Spleen (tissue), 11 donors: Measurements from ENCODE around the gene RNF17. TPM values are rescaled to one million over a fixed set of nuclear protein-coding genes. Genes with fewer than 3 reads are reported as not detected.
"Not testable (repeated sequence)": the region's sequence is repeated elsewhere in the genome, so short reads cannot be mapped to it uniquely, and the experiment has no call there.

Experiments
- DNase-seq: peaks from one replicate; pipeline ENCODE4 v3.0.0-alpha.2; 2020
- H3K27ac ChIP-seq, 8 donors: fragments of 200-600 bp; sonication (generic) in 7 of 8; 1 replicate in 4 of 8; 2 replicates in 4 of 8; pipeline versions ENCODE4 v1.5.0 to v1.8.0; 2016 to 2021; ENCODE audit warnings: inconsistent platforms in 4 of 8, mild to moderate bottlenecking in 4 of 8, moderate library complexity in 1 of 8
- H3K27me3 ChIP-seq, 7 donors: fragments of 200-600 bp; sonication (generic) in 6 of 7; replicated peaks in 1 of 7; 1 replicate in 4 of 7; 2 replicates in 3 of 7; pipeline versions ENCODE4 v1.5.0 to v1.8.0; 2016 to 2021; ENCODE audit warnings: inconsistent platforms in 3 of 7, mild to moderate bottlenecking in 1 of 7
- H3K36me3 ChIP-seq, 6 donors: fragments of 200-600 bp; sonication (generic) in 5 of 6; 1 replicate in 4 of 6; 2 replicates in 2 of 6; pipeline versions ENCODE4 v1.5.0 to v1.8.0; 2016 to 2021; ENCODE audit warnings: inconsistent platforms in 2 of 6
- H3K4me1 ChIP-seq, 6 donors: fragments of 200-600 bp; sonication (generic) in 5 of 6; 1 replicate in 3 of 6; 2 replicates in 3 of 6; pipeline versions ENCODE4 v1.5.0 to v1.8.0; 2016 to 2021; ENCODE audit warnings: inconsistent platforms in 3 of 6
- H3K4me3 ChIP-seq, 8 donors: fragments of 200-600 bp; sonication (generic) in 7 of 8; 1 replicate in 4 of 8; 2 replicates in 4 of 8; pipeline versions ENCODE4 v1.5.0 to v1.8.0; 2016 to 2021; ENCODE audit warnings: inconsistent platforms in 4 of 8, mild to moderate bottlenecking in 4 of 8, moderate library complexity in 2 of 8
- H3K9me3 ChIP-seq, 8 donors: fragments of 200-600 bp; sonication (generic) in 7 of 8; 1 replicate in 4 of 8; 2 replicates in 4 of 8; pipeline versions ENCODE4 v1.5.0 to v1.8.0; 2016 to 2021; ENCODE audit warnings: inconsistent platforms in 4 of 8
- POLR2A ChIP-seq, 3 donors: fragments of 450-650 bp; IDR thresholded peaks; one replicate each; pipeline ENCODE4 v1.5.1; 2017; ENCODE audit warnings: antibody characterized with exemption in 3 of 3, mild to moderate bottlenecking in 1 of 3
- POLR2AphosphoS5 ChIP-seq, 3 donors: sonication (generic); formaldehyde crosslinking; IDR thresholded peaks; one replicate each; pipeline ENCODE4 v1.5.1; 2017; ENCODE audit warnings: antibody characterized with exemption in 3 of 3
- WGBS, 5 donors: extraction: QIAGEN DNeasy Blood & Tissue Kit in 3 of 5; methylation state at CpG; one replicate each; pipeline versions ENCODE4 v1.1.5 to v1.1.7; 2013 to 2018; 5-methylcytosine and 5-hydroxymethylcytosine counted together
- intact Hi-C: fragments of 100-400 bp; cut with DNase I; formaldehyde crosslinking; loops from one replicate; pipeline ENCODE4 v1.15.0; 2023; ENCODE audit warnings: low total_unique reads
- polyA plus RNA-seq, 3 donors: library from polyadenylated mRNA; stranded (reverse); fragments of 200-250 nt; gene quantifications; one replicate each; pipeline ENCODE4 v1.2.1, GENCODE V29; 2013
- total RNA-seq, 7 donors: library from RNA; depleted of rRNA in 3 of 7; stranded (reverse); fragments of >200 nt in 3 of 7; fragmentation: NEBNext Ultra II Directional in 4 of 7; extraction: Animal tissue kit (Norgen Biotek cat#: 25700) in 4 of 7; gene quantifications; one replicate each; pipeline versions ENCODE4 v1.1.0 to v1.2.1, GENCODE V29; 2016 to 2021
- TF ChIP-seq, protein P1 (sequence below), 11 experiments: fragments of 200-600 bp in 7 of 11; fragments of 450-650 bp in 4 of 11; sonication (generic) in 4 of 11; IDR thresholded peaks in 8 of 11; conservative IDR thresholded peaks in 3 of 11; 1 replicate in 7 of 11; 2 replicates in 4 of 11; pipeline versions ENCODE4 v1.4.0 to v1.8.0; 2016 to 2021; ENCODE audit warnings: antibody characterized with exemption in 11 of 11, inconsistent platforms in 4 of 11, mild to moderate bottlenecking in 1 of 11
- donor health status: healthy with polysubstance abuse.
- donor health status: DM: no; HTN: no; CAD: no; lungs with moderate emphysema.
- donor health status: DM: no; HTN: no; CAD: no.
- donor health status: Bipolar disorder and iron deficiency.
- donor health status: healthy.
- donor health status: DM: no; HTN: no; CAD: no.
- donor health status: DM: yes; HTN: yes; CAD: no.

The RNF17 gene
- total and polyA plus RNA-seq, 10 donors = 0.02 to 0.38 (median 0.24) TPM; not detected in 6

DNA sequence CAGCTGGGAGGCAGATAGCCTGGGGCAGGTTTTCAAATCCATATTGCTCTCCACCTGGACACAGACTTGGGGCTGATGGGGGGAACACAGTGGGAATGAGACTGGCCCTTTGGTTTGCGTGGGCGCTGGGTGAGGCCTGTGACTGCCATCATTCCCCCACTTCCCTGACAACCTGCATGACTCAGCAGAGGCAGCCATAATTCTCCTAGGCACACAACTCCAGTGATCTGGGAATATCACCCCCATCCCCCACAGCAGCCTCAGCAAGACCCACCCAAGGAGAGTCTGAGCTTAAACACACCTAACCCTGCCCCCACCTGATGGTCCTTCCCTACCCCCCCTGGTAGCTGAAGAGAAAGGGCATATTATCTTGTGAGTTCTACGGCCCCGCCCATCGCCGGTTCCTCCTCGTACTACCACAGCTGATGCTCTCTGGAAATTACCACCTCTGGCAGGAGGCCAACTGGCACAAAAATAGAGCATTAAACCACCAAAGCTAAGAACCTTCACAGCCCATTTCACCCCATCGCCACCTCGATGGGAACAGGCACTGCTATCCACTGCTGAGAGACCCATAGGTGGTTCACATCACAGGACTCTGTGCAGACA is 71.0 kb downstream of the RNF17 start:
- no peaks in the 10 kb centered on the region for H3K4me1 ChIP-seq
- no peak overlapping the region for H3K4me3 ChIP-seq
- intact Hi-C loops = no loop called here
- H3K9me3 ChIP-seq = no peaks in the 10 kb centered on the region
- no peaks in the 10 kb centered on the region for H3K36me3 ChIP-seq
- no peak for TF ChIP-seq POLR2AphosphoS5 (IDR thresholded peaks at IDR 0.05)
- TF ChIP-seq, protein P1, sequence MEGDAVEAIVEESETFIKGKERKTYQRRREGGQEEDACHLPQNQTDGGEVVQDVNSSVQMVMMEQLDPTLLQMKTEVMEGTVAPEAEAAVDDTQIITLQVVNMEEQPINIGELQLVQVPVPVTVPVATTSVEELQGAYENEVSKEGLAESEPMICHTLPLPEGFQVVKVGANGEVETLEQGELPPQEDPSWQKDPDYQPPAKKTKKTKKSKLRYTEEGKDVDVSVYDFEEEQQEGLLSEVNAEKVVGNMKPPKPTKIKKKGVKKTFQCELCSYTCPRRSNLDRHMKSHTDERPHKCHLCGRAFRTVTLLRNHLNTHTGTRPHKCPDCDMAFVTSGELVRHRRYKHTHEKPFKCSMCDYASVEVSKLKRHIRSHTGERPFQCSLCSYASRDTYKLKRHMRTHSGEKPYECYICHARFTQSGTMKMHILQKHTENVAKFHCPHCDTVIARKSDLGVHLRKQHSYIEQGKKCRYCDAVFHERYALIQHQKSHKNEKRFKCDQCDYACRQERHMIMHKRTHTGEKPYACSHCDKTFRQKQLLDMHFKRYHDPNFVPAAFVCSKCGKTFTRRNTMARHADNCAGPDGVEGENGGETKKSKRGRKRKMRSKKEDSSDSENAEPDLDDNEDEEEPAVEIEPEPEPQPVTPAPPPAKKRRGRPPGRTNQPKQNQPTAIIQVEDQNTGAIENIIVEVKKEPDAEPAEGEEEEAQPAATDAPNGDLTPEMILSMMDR (IDR thresholded peaks at IDR 0.05 in 8 of 11, conservative IDR thresholded peaks at IDR 0.05 in 3 of 11) = no peak
- no peak for TF ChIP-seq POLR2A (IDR thresholded peaks at IDR 0.05)
- no peak overlapping the region for H3K27ac ChIP-seq
- peaks cover 0 to 31% (median 0%) of the 10 kb centered on the region in 7 donors for H3K27me3 ChIP-seq
- WGBS, 5 donors = 79 to 84% (median 80%) methylated on average over 9 of the region's 9 CpGs
- DNase-seq = no peak

DNA sequence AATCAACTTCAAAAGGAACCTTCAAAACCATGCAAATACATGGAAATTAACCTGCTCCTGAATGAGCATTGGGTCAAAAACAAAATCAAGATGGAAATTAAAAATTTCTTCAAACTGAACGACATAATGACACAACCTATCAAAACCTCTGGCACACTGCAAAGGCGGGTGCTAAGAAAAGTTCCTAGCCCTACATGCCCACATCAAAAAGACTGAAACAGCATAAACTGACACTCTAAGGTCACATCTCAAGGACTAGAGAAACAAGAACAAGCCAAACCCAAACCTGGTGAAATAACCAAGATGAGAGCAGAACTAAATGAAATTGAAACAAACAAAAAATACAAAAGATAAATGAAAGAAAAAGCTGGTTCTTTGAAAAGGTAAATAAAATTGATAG is 73.6 kb downstream of the RNF17 start:
- not testable (repeated sequence) for DNase-seq, H3K36me3 ChIP-seq
- WGBS, 5 donors = 74 to 80% (median 80%) methylated on average over 2 of the region's 2 CpGs

DNA sequence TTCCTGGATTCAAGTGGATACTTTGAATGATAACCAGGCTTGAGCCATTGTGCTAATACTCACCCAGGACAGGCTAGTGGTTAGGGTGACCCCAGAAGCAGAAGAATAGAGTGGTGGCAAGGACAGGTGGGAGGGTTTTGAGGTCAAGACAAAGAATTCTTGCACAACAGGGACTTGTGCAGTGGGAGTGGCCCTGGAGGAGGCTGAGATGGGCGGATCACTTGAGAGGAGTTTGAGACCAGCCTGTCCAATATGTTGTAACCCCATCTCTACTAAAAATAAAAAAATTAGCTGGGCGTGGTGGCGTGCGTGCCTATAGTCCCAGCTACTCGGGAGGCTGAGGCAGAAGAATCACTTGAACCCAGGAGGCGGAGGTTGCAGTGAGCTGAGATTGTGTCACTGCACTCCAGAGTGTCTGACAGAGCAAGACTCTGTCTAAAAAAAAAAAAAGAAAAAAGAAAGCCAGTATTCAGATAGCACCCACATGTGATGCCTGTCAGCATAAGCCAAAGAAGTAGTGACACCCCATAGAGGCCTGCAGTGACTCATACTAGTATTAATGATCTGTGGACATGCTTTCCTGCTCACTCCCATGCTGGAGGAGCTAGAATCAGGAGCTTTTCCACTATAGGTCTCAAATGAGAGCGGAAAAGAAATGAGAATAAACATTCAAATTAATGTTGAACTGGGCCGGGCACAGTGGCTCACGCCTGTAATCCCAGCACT is 78.7 kb downstream of the RNF17 start:
- no peak for DNase-seq
- 73 to 92% (median 86%) methylated on average over 9 of the region's 9 CpGs for WGBS, 5 donors

More for the DNA sequence above, 73.6 kb downstream of the RNF17 start:
- intact Hi-C loops, H3K4me1 ChIP-seq, H3K27ac ChIP-seq, H3K9me3 ChIP-seq, H3K4me3 ChIP-seq: not testable (repeated sequence)
- H3K27me3 ChIP-seq = peaks cover 0 to 19% (median 0%) of the 10 kb centered on the region in 7 donors

DNA sequence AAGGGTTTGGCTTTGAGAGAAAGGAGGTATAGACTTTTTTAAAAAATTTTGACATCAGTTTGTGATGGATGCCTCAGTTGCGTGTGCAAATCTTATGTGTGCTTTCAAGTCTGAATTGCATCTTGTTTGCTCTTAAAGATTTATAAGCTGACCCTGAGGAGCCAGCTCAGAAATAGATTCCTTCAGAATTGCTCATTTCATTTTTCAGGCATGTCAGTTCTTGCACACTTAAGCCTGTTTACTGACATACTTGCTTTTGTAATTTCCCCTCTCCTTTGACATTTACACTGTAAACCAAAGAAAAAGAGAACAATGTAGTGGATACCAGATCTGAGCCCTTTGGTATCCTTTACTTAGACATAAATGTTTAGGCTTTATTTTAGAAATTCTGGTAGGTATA is 87.6 kb downstream of the RNF17 start:
- 80 to 89% (median 84%) methylated on average over 1 of the region's 1 CpG for WGBS, 5 donors
- Histone ChIP-seq H3K9me3 (no peaks in the 10 kb centered on the region), H3K36me3 (no peaks in the 10 kb centered on the region), H3K4me1 (no peaks in the 10 kb centered on the region), H3K27me3 (peaks cover 0 to 10% (median 0%) of the 10 kb centered on the region in 7 donors), H3K27ac (no peak overlapping the region), H3K4me3 (no peak overlapping the region)
- intact Hi-C loops = no loop called here
- no peak for DNase-seq
- TF ChIP-seq, protein P1 (IDR thresholded peaks at IDR 0.05 in 8 of 11, conservative IDR thresholded peaks at IDR 0.05 in 3 of 11) = no peak
- TF ChIP-seq POLR2AphosphoS5 (IDR thresholded peaks at IDR 0.05) = no peak
- TF ChIP-seq POLR2A (IDR thresholded peaks at IDR 0.05) = no peak

More for the DNA sequence above, 78.7 kb downstream of the RNF17 start:
- intact Hi-C loops = no loop called here
- Histone ChIP-seq H3K27ac (no peak overlapping the region), H3K4me1 (no peaks in the 10 kb centered on the region), H3K27me3 (no peaks in the 10 kb centered on the region), H3K4me3 (no peak overlapping the region), H3K9me3 (no peaks in the 10 kb centered on the region), H3K36me3 (no peaks in the 10 kb centered on the region)
- TF ChIP-seq POLR2A (IDR thresholded peaks at IDR 0.05) = no peak
- TF ChIP-seq POLR2AphosphoS5 (IDR thresholded peaks at IDR 0.05) = no peak
- TF ChIP-seq, protein P1 (IDR thresholded peaks at IDR 0.05 in 8 of 11, conservative IDR thresholded peaks at IDR 0.05 in 3 of 11) = no peak
